Fibroblast of lung (primary cell): ENCODE measurements around the gene RRBP1.

ENCODE experiments used
- EZH2 ChIP-seq: IDR thresholded peaks from 2 replicates; pipeline ENCODE4 v1.5.1; 2012; ENCODE audit warnings: low read length, control low read depth, mild to moderate bottlenecking; ENCODE audit errors: missing control alignments
- TF ChIP-seq, protein P1 (sequence below), 2 donors: IDR thresholded peaks in 1 of 2; conservative IDR thresholded peaks in 1 of 2; 1 replicate in 1 of 2; 2 replicates in 1 of 2; pipeline ENCODE4 v1.5.1; 2011 to 2012; ENCODE audit warnings: low read length in 2 of 2, control low read depth in 1 of 2, inconsistent platforms in 1 of 2, low read depth in 1 of 2, mild to moderate bottlenecking in 1 of 2

- TF ChIP-seq, protein P1, sequence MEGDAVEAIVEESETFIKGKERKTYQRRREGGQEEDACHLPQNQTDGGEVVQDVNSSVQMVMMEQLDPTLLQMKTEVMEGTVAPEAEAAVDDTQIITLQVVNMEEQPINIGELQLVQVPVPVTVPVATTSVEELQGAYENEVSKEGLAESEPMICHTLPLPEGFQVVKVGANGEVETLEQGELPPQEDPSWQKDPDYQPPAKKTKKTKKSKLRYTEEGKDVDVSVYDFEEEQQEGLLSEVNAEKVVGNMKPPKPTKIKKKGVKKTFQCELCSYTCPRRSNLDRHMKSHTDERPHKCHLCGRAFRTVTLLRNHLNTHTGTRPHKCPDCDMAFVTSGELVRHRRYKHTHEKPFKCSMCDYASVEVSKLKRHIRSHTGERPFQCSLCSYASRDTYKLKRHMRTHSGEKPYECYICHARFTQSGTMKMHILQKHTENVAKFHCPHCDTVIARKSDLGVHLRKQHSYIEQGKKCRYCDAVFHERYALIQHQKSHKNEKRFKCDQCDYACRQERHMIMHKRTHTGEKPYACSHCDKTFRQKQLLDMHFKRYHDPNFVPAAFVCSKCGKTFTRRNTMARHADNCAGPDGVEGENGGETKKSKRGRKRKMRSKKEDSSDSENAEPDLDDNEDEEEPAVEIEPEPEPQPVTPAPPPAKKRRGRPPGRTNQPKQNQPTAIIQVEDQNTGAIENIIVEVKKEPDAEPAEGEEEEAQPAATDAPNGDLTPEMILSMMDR (conservative IDR thresholded peaks at IDR 0.05 in 1 of 2, IDR thresholded peaks at IDR 0.05 in 1 of 2; ENCODE audit: low read depth in 1 of 2, low read length in 2 of 2) = no peak
- no peak for TF ChIP-seq EZH2
These were observed 23.9 kb upstream of the RRBP1 start for GRCh38 chr20:17705916-17706315.
